Tibial nerve (tissue), 4 donors: Measurements from ENCODE around the gene BAZ2B. TPM values are rescaled to one million over a fixed set of nuclear protein-coding genes. Genes with fewer than 3 reads are reported as not detected.

Source experiments
- DNase-seq, 2 donors: peaks; one replicate each; pipeline ENCODE4 v3.0.0-alpha.2; 2019; ENCODE audit warnings: low spot score in 2 of 2
- H3K27ac ChIP-seq, 4 donors: fragments of 200-600 bp; sonication (generic) in 3 of 4; one replicate each; pipeline ENCODE4 v1.5.1; 2017 to 2019; ENCODE audit warnings: mild to moderate bottlenecking in 1 of 4
- H3K27me3 ChIP-seq, 2 donors: fragments of 200-600 bp; sonication (generic) in 1 of 2; one replicate each; pipeline versions ENCODE4 v1.5.1 to v1.6.0; 2017 to 2019
- H3K36me3 ChIP-seq, 3 donors: fragments of 200-600 bp; sonication (generic); one replicate each; pipeline ENCODE4 v1.5.1; 2018 to 2019
- H3K4me1 ChIP-seq, 4 donors: fragments of 200-600 bp; sonication (generic) in 3 of 4; one replicate each; pipeline ENCODE4 v1.5.1; 2017 to 2019
- H3K4me3 ChIP-seq, 4 donors: fragments of 200-600 bp; sonication (generic) in 3 of 4; one replicate each; pipeline ENCODE4 v1.5.1; 2017 to 2019; ENCODE audit warnings: mild to moderate bottlenecking in 1 of 4, moderate library complexity in 1 of 4
- H3K9me3 ChIP-seq, 4 donors: fragments of 200-600 bp; sonication (generic) in 3 of 4; one replicate each; pipeline ENCODE4 v1.5.1; 2017 to 2019
- CTCF ChIP-seq, 5 experiments: fragments of 200-600 bp in 3 of 5; fragments of 450-650 bp in 2 of 5; sonication (generic) in 3 of 5; IDR thresholded peaks; one replicate each; pipeline ENCODE4 v1.5.1; 2016 to 2019; ENCODE audit warnings: antibody characterized with exemption in 5 of 5, mild to moderate bottlenecking in 3 of 5, moderate library complexity in 2 of 5
- EP300 ChIP-seq, 2 donors: sonication (generic); formaldehyde crosslinking; IDR thresholded peaks; one replicate each; pipeline ENCODE4 v1.6.1; 2017; ENCODE audit warnings: antibody characterized with exemption in 2 of 2, mild to moderate bottlenecking in 1 of 2
- POLR2A ChIP-seq, 2 donors: fragments of 450-650 bp; IDR thresholded peaks; one replicate each; pipeline ENCODE4 v1.6.1; 2017; ENCODE audit warnings: antibody characterized with exemption in 2 of 2, mild to moderate bottlenecking in 2 of 2, moderate library complexity in 2 of 2
- WGBS, 2 donors: methylation state at CpG; one replicate each; pipeline ENCODE4 v1.1.5; 2018; 5-methylcytosine and 5-hydroxymethylcytosine counted together
- total RNA-seq, 4 donors: library from RNA; depleted of rRNA; stranded (reverse); fragments of >200 nt; gene quantifications; one replicate each; pipeline ENCODE4 v1.1.0, GENCODE V29; 2016

Gene BAZ2B
- total RNA-seq, 4 donors from 2014 or later = 98.4 to 135 (median 114) TPM

- Histone ChIP-seq H3K27me3 (no peaks in the 10 kb centered on the region), H3K36me3 (peaks cover 0 to 16% (median 0%) of the 10 kb centered on the region in 3 donors), H3K4me1 (peaks cover 0 to 28% (median 7%) of the 10 kb centered on the region in 4 donors), H3K27ac (peak within 1 kb of the TSS; percentile 83 to 95 (median 90)), H3K9me3 (no peaks in the 10 kb centered on the region), H3K4me3 (peak within 1 kb of the TSS; percentile 70 to 96 (median 82))
- peak; percentile 32 to 37 for DNase-seq
- TF ChIP-seq EP300 (IDR thresholded peaks at IDR 0.05) (peak in 1 of 2 donors; percentile 25), CTCF (IDR thresholded peaks at IDR 0.05) (no peak)
- WGBS, 2 donors = 1 to 2% methylated on average over 23 to 32 of the region's 64 CpGs
Measured at GRCh38 chr2:159285929-159286708, 330.2 kb downstream of the BAZ2B start, which contains the start of gene WDSUB1. WDSUB1 (minus strand) TSS chr2:159286703; CDS start chr2:159283069, 3,634 bp downstream.

GRCh38 chr2:159285433-159285832 is 330.9 kb downstream of the BAZ2B start:
- peak overlapping the region in 3 of 4 donors; percentile 83 to 95 (median 87) for H3K27ac ChIP-seq
- DNase-seq = no peak
- H3K4me3 ChIP-seq = peak overlapping the region; percentile 70 to 96 (median 82)
- H3K4me1 ChIP-seq = peaks cover 0 to 21% (median 5%) of the 10 kb centered on the region in 4 donors
- no peak for TF ChIP-seq POLR2A (IDR thresholded peaks at IDR 0.05)
- no peak for TF ChIP-seq EP300 (IDR thresholded peaks at IDR 0.05)
- no peak for TF ChIP-seq CTCF (IDR thresholded peaks at IDR 0.05)
- H3K36me3 ChIP-seq = peaks cover 0 to 22% (median 0%) of the 10 kb centered on the region in 3 donors
- H3K27me3 ChIP-seq = no peaks in the 10 kb centered on the region
- no peaks in the 10 kb centered on the region for H3K9me3 ChIP-seq
- WGBS, 2 donors = 82 to 85% methylated on average over 11 of the region's 11 CpGs

GRCh38 chr2:159283529-159283928 is 332.8 kb downstream of the BAZ2B start:
- Histone ChIP-seq H3K27ac (no peak overlapping the region), H3K27me3 (no peaks in the 10 kb centered on the region), H3K4me3 (no peak overlapping the region), H3K9me3 (no peaks in the 10 kb centered on the region), H3K36me3 (peaks cover 0 to 32% (median 0%) of the 10 kb centered on the region in 3 donors), H3K4me1 (peaks cover 0 to 17% (median 5%) of the 10 kb centered on the region in 4 donors)
- TF ChIP-seq POLR2A (IDR thresholded peaks at IDR 0.05) (no peak), EP300 (IDR thresholded peaks at IDR 0.05) (no peak), CTCF (IDR thresholded peaks at IDR 0.05) (no peak)
- DNase-seq = no peak
- 88 to 91% methylated on average over 6 of the region's 6 CpGs for WGBS, 2 donors

GRCh38 chr2:159281002-159281401 is 335.3 kb downstream of the BAZ2B start:
- Histone ChIP-seq H3K4me1 (peaks cover 0 to 11% (median 2%) of the 10 kb centered on the region in 4 donors), H3K27ac (no peak overlapping the region), H3K27me3 (no peaks in the 10 kb centered on the region), H3K9me3 (no peaks in the 10 kb centered on the region), H3K36me3 (peaks cover 0 to 32% (median 0%) of the 10 kb centered on the region in 3 donors), H3K4me3 (no peak overlapping the region)
- 97 to 98% methylated on average over 6 of the region's 6 CpGs for WGBS, 2 donors
- DNase-seq = no peak
- no peak for TF ChIP-seq POLR2A (IDR thresholded peaks at IDR 0.05)
- TF ChIP-seq CTCF (IDR thresholded peaks at IDR 0.05) = no peak
- TF ChIP-seq EP300 (IDR thresholded peaks at IDR 0.05) = no peak

GRCh38 chr2:159279700-159280099 is 336.6 kb downstream of the BAZ2B start:
- TF ChIP-seq CTCF (IDR thresholded peaks at IDR 0.05) = no peak
- no peak for TF ChIP-seq EP300 (IDR thresholded peaks at IDR 0.05)
- Histone ChIP-seq H3K9me3 (no peaks in the 10 kb centered on the region), H3K4me1 (peaks cover 0 to under 1% (median 0%) of the 10 kb centered on the region in 4 donors), H3K36me3 (peaks cover 0 to 35% (median 0%) of the 10 kb centered on the region in 3 donors), H3K27ac (no peak overlapping the region), H3K4me3 (no peak overlapping the region), H3K27me3 (no peaks in the 10 kb centered on the region)
- DNase-seq = no peak
- 96 to 98% methylated on average over 2 of the region's 2 CpGs for WGBS, 2 donors
